Amniotic epithelial cell (primary cell): ENCODE results near the gene LAIR2.
"Not testable (repeated sequence)": the region's sequence is repeated elsewhere in the genome, so short reads cannot be mapped to it uniquely, and the experiment has no call there.

ENCODE experiments used
- DNase-seq: peaks from one replicate; pipeline ENCODE4 v3.0.0-alpha.2; 2010; ENCODE audit warnings: low read depth

The LAIR2 gene

GRCh38 chr19:54493967-54494585 lies 8.6 kb upstream of the LAIR2 start:
- no peak for DNase-seq

DNA sequence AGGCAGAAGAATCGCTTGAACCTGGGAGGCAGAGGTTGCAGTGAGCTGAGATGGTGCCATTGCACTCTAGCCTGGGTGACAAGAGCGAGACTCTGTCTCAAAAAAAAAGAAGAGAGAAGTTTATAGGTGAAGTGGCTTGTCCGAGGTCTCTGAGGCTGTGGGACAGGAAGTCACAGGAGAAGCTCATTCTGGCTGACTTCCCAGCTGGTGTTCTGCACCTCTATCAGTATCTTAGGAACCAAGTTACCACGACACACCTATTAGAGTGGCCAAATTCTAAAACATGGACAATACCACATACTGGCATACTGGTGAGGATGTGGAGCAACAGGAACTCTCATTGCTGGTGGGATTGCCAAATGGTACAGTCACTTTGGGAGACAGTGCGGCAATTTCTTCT lies 7.3 kb upstream of the LAIR2 start:
- not testable (repeated sequence) for DNase-seq

- not testable (repeated sequence) for DNase-seq
Observed at GRCh38 chr19:54497747-54498450, 4.7 kb upstream of the LAIR2 start.

GRCh38 chr19:54498451-54498772 lies 4.2 kb upstream of the LAIR2 start:
- DNase-seq = not testable (repeated sequence)

DNA sequence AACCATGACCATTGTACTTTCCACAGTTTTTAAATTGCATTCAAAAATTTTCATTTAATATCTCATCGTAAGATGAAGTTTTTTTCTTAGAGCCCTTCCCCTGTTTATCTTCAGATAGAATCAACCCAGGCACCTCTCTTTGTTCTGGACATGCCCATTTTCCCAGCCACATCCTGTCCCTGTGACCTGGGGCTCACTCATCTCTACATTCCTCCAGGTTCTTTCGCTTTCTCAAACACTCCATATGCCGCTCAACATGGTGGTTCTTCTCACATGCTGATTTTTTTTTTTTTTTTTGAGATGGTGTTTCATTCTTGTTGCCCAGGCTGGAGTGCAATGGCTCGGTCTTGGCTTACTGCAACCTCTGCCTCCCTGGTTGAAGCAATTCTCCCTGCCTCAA lies 2.9 kb downstream of the LAIR2 start:
- not testable (repeated sequence) for DNase-seq

DNA sequence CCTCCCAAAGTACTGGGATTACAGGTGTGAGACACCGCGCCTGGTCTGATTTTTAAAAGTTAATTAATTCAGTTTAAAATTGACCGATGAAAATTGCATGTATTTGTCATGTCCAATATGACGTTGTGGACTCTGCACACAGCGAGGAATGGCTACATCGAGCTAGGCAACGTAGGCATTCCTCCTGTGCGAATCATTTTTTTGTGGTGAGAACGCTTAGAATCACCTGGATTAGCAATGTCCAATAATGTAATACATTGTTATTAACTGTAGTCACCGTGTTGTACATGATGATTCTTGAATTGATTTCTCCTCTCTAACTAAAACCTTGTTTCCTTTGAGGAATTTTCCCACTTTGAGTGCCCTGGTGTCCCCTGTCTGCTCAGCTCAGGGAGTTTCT lies 3.4 kb downstream of the LAIR2 start:
- no peak for DNase-seq

DNA sequence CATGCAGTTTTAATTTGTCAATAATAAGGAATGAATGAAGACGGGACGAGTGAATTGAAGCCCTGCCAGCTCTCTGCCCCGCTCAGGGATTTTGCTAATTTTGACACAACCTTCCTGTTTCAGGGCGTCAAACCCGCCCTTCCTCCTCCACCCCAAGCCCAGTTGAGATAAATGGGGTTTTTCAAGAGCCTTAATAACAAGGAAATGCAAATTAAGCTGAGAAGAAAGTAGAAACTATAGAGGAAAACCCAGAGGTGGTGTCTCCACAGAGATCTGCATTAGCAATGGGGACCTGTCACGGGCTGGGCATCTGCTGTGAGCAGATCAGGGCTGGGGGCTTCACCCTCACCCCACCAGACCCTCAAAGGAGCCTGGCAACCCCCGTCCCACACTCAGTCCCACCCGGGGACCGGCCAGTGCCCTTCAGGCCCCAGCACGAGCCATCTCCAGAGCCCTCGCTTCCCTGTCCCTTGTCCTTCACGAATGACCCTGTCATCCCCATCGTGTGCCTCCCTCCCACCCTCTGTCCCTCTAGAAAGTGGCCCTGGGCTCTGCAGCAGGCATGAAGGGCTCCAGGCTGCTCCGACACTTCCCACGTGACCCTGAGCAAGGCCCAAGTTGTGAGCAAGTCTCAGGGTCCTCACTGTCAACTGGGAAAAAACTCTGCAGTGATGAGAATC lies 4.5 kb downstream of the LAIR2 start:
- DNase-seq = not testable (repeated sequence)

DNA sequence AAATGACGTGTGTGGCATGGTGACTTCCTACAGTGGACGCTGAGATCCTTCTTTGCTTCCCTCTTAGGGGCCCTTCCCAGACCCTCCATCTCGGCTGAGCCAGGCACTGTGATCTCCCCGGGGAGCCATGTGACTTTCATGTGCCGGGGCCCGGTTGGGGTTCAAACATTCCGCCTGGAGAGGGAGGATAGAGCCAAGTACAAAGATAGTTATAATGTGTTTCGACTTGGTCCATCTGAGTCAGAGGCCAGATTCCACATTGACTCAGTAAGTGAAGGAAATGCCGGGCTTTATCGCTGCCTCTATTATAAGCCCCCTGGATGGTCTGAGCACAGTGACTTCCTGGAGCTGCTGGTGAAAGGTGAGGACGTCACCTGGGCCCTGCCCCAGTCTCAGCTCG lies 5.2 kb downstream of the LAIR2 start:
- no peak for DNase-seq

GRCh38 chr19:54508487-54508886 lies 5.9 kb downstream of the LAIR2 start:
- DNase-seq = not testable (repeated sequence)

DNA sequence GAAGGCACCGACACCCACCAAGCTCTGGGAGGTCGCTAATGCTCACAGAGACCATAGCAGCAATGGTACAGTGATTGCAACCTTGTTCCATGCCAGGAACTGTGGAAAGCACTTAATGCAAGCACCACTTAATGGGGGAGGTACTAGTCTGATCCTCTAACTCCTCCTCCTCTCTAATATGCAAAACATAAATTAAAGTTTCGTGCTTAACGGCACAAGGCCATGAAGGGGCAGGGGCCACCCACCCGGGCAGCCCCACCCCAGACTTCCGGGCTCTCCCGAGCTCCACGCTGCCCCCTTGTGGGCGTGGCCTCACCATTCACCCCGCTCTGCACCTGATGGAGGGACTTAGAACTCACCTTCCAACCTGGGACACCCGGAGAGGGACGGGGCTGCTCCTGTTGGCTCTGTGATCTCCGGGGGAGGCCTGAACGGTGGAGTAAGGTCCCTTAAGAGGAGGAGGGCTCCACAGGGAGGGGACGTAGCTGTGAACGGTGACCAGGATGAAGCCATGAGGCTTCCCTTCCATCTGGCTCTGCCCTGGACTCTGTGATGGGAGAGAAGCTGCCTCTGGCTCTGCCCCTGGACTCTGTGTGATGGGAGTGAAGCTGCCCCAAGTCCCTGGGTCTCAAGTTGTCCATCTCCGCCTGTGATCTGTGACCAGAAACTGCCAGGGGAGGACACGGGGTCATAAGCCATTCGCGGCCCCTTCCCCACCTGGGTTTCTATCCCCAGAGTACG lies 6.7 kb downstream of the LAIR2 start:
- DNase-seq = not testable (repeated sequence)

GRCh38 chr19:54515156-54515555 lies 12.5 kb downstream of the LAIR2 start:
- no peak for DNase-seq

DNA sequence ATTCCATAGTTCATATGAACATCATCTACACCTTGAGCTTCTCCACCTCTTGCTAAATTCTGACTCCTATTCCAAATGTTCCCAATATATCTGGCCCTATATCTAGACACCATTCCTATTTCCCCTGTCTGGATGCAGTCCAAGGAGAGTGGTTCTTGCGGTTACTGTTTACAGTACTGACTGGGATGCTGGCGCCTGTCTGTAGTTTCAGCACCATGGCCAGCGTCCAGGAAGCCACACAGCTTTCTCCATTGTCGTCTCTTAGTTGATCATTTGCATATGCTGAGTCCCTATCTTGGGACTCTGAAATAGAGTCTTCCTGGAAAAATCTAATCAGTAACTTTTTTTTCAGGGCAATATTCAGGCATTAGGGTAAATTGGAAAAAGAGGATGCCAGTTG lies 14.9 kb downstream of the LAIR2 start:
- peak; percentile 22 for DNase-seq

GRCh38 chr19:54518844-54519243 lies 16.2 kb downstream of the LAIR2 start:
- DNase-seq = no peak

DNA sequence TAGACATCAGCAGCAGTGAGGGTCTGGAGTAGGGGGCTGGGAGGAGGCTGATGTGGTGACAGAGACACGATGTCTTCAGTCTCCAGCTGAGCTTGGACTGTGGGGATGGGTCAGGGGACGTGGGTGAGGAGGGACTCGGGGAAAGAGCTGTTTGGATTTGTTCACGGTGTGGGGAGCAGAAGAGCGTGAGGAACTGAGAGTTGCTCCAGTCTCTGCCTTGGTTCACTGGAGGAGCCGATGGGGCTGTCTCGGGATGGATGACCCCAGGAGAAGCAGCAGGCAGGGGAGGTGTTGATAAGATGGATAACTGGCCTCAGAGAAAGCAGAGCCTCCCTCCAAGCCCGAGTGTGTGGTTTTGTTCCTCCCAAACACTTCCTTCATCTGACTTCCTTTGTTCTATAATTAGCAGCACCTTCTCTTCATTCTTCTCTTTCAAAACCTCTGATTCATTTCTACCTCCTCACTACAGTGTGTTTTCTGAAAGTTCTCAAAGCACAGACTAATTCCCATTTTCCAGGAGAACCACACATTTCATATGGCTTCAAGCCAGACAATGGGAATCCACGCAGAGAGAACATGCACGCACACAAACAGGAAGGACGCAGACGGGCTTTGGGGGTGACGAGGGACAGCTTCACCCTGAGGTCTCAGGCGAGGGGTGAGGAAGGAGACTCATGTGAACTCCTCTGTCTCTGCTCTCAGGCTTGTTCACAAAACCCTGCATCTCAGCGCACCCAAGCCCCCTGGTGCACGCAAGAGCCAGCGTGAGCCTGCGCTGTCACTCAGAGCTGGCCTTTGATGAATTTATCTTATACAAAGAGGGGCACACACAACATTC lies 18.6 kb downstream of the LAIR2 start:
- DNase-seq = no peak

DNA sequence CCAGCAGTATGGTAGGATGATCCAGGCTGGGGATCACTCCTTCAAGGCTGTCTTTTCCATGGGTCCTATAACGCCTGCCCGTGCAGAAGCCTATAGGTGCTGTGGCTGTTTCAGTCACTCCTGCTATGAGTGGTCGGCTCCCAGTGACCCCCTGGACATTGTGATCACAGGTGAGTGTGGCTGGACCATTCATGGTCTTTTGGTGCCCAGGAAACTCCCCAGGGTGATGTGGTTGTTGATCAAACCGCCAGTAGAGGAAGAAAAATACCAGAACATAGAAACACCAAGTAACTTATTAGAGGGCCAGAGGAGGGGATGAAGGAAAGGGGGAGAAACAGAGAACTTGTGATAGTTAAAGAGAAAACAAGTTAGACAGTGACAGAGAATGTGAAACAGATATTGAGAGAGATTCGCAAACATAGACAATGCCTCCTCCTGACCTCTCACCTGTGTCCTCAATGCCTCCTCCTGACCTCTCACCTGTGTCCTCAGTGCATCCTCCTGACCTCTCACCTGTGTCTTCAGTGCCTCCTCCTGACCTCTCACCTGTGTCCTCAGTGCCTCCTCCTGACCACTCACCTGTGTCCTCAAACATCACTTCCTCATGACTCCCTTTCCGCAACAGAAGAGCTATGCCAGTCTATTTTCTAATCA lies 19.4 kb downstream of the LAIR2 start:
- no peak for DNase-seq

DNA sequence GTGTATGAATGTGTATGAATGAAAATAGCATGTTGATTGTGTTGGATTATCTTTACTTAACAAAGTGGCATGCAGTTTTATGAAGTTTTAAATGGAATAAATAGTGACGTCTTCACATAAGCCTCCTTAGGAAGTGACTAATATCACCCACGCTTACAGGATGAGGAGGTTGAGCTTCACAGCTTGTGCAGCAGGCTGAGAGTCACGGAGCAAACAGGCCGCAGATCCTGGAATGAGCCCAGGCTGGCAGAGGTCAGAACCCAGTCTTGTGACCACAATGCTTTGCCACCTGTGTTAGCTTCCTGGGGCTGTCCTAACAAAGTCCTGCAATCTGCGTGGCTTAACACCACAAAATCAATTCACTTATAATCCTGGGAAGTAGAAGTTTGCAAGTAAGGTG lies 20.8 kb downstream of the LAIR2 start:
- no peak for DNase-seq

DNA sequence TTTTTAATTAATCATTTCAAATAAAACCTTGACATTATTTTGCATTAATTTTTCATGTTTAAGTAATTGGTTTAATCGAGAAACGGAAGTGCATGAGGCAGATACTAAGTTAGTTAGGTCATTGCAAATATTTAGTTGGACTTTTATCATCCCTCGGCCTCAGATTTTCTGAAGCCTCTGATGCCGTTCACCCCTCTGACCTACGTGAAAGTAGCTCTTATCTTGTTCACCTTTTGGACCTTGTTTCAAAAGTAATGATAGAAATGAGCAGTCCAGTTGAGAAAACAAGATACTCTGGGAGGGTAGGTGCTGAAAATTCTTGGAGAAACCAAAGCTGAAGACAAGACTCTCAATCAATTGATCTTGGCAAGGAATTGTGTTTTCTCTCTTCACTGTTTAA lies 23.0 kb downstream of the LAIR2 start:
- DNase-seq = no peak

DNA sequence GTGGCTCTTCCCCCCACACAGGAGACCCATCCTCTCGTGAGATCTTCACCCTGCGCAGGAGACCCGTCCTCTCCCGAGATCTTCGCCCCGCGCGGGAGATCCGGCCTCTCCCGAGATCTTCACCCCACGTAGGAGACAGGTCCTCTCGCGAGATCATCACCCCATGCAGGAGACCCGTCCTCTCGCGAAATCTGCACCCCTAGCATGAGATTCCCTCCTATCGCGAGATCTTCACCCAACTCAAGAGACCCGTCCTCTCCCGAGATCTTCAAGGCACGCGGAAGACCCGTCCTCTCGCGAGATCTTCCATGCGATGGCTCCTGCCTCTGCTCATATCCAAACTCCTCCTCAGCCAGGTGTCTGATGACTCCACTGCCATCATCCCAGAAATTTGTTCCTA lies 24.3 kb downstream of the LAIR2 start:
- no peak for DNase-seq

DNA sequence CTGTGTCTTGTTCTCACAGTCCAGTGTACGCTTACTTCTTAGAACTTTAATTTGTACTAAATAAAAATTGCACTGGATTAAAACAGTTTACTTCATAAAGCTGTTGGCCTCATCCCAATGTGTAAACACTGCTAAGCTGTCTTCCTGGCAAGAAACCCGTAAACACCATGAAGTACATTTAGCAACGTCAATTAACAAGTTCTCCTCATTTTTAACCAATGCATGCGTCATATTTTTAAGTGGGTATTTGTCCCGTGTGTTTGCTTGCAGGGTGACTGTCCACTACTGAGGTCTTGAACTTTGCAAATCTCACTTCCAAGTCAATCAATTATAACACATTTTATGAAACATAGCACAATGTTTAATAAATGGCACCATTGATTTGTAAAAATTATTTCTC lies 28.2 kb downstream of the LAIR2 start:
- DNase-seq = no peak

DNA sequence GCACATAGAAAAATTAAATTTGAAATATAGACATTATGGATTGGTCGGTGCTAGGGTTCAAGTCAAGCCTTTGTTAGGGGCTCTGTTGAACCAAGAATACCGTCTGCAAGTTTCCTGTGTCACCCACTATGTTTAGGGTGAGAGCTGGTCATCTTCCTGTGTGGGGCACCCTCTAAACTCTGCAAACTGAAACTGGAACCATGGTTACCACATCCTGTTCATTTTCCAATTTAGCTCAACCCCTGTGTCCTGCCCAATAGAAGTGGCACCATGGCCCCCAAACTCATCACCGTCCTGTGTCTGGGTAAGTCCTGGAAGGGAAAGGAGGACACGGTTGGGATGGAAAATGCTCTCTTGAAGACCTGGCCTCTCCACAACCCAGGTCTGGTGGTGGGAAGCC lies 29.9 kb downstream of the LAIR2 start:
- no peak for DNase-seq

- DNase-seq = no peak
Observed at GRCh38 chr19:54533476-54533875, 30.8 kb downstream of the LAIR2 start.
